ENCODE data around the gene SLC38A10.

SLC38A10 gene

DNA sequence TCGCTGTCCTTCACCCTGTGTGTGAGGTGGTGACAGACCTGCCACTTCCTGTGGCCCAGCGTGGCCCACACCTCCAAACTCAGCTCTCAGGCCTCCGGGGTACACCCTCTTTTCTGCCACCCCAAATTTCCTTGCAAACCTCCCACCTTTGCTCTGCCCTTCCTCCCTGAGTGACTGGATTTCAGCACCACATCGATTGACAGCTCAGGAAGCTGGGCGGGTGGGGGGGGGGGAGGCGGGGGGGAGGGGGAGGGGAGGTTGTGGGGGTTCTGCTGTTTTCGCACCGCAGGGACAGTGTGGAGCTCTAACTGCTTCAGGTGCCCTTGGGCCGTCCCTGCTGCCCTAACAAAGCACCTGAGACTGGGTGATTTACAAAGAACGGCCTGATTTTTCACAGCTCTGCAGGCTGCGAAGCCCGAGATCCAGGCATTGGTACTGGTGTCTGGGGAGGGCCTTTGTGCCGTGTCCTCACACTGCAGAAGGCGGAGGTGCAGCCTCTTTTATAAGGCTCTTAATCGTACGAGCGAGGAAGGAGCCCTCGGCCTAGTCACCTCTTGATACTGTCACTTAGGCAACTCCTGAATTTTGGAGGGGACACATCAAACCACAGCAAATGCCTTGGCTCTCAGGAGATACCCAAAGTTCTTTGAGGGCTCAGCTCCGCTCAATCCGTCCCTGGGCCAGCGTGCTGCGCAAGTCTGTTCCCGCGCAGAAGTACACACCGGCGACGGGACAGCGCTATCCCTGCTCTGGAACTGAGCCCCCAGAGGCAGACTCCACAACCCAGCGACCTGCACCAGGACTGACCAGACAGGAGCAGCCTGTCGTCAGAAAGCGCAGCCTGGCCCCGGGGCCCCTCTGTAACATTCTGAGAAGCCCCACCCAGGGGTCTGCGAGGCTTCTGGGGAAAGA, 52.4 kb downstream of the SLC38A10 start:
- peak overlapping the region; percentile 77 for H3K27ac Mint-ChIP-seq
- no peak overlapping the region for H3K4me3 Mint-ChIP-seq
- H3K27me3 Mint-ChIP-seq: no peaks in the 10 kb centered on the region
- peaks cover 15% of the 10 kb centered on the region for H3K36me3 Mint-ChIP-seq (ENCODE audit: low read depth)
- H3K4me1 Mint-ChIP-seq (ENCODE audit: low read depth): peaks cover 30% of the 10 kb centered on the region
- no peaks in the 10 kb centered on the region for H3K9me3 Mint-ChIP-seq

- peaks cover 37% of the 10 kb centered on the region for H3K4me1 Mint-ChIP-seq (ENCODE audit: low read depth)
- no peak overlapping the region for H3K4me3 Mint-ChIP-seq
- H3K27me3 Mint-ChIP-seq: no peaks in the 10 kb centered on the region
- H3K9me3 Mint-ChIP-seq: no peaks in the 10 kb centered on the region
- peaks cover 15% of the 10 kb centered on the region for H3K36me3 Mint-ChIP-seq (ENCODE audit: low read depth)
- H3K27ac Mint-ChIP-seq: peak overlapping the region; percentile 77
Observed at GRCh38 chr17:81241648-81242420, 53.3 kb downstream of the SLC38A10 start.

- H3K4me3 Mint-ChIP-seq: peak overlapping the region; percentile 93
- peaks cover 37% of the 10 kb centered on the region for H3K4me1 Mint-ChIP-seq (ENCODE audit: low read depth)
- peak overlapping the region; percentile 72 for H3K27ac Mint-ChIP-seq
- no peaks in the 10 kb centered on the region for H3K9me3 Mint-ChIP-seq
- peaks cover 15% of the 10 kb centered on the region for H3K36me3 Mint-ChIP-seq (ENCODE audit: low read depth)
- no peaks in the 10 kb centered on the region for H3K27me3 Mint-ChIP-seq
Observed at GRCh38 chr17:81241203-81241602, 53.9 kb downstream of the SLC38A10 start.

DNA sequence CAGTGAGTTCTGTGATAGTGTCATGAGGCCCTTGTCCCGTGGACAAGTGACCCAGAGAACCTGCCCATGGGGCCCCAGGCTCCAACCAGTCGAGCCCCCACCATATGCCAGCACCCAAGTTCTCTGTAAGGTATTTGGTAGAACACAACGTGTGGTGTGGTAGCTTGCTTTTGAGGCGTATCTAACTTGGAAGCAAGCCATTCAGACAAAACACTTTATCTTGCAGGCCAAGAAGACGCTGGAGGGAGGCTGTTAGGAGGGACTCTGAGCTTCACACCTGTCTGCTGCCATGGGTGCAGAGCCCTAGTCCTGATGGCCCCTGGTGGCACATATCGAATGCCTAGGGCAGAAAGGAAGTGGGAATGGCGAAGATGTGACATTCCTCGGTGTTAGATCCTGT, 54.3 kb downstream of the SLC38A10 start:
- Mint-ChIP-seq H3K9me3 (no peaks in the 10 kb centered on the region), H3K27ac (peak overlapping the region; percentile 72), H3K4me3 (peak overlapping the region; percentile 93), H3K27me3 (no peaks in the 10 kb centered on the region), H3K36me3 (ENCODE audit: low read depth) (peaks cover 15% of the 10 kb centered on the region), H3K4me1 (ENCODE audit: low read depth) (peaks cover 37% of the 10 kb centered on the region)

- H3K4me3 Mint-ChIP-seq: peak overlapping the region; percentile 93
- H3K27ac Mint-ChIP-seq: peak overlapping the region; percentile 94
- peaks cover 37% of the 10 kb centered on the region for H3K4me1 Mint-ChIP-seq (ENCODE audit: low read depth)
- no peaks in the 10 kb centered on the region for H3K27me3 Mint-ChIP-seq
- H3K36me3 Mint-ChIP-seq (ENCODE audit: low read depth): peaks cover 17% of the 10 kb centered on the region
- no peaks in the 10 kb centered on the region for H3K9me3 Mint-ChIP-seq
Observed at GRCh38 chr17:81239714-81240555, 55.2 kb downstream of the SLC38A10 start.

DNA sequence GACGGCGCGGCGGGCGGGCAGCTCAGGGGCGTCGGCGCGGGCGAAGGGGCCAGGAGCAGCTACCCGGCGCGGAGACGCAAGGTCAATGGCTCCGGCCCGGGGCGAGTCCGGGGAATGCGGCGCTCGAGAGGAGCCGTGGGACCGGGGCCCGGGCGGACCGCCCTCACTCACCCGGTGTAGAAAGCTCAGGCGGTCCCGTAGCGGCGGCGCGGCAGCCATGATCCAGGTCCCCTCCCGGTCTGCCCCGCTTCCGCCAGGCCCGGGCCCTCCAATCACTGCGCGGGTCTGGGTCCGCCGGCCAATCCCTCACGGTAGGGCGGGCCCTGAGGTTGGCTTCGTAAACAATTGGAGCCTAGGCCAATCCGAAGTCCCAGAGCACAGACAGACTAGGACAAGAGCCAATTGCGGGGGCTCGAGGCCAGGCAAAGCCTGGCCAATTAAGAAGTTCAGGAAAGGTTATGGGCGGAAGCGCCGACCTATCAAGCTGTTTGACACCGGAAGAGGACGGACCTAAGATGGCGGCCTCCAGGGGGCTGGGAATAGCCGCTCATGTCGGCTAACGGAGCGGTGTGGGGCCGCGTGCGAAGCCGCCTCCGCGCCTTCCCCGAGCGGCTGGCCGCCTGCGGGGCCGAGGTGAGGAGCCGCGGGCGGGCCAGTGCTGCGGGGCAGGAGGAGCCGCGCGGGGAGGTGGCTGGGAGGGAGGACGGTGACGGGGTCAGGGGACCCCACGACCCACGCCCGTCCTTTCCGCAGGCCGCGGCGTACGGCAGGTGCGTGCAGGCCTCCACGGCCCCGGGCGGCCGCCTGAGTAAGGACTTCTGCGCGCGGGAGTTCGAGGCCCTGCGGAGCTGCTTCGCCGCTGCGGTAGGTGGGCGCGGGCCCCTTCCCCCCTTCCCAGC, 56.0 kb downstream of the SLC38A10 start, which contains the start of the genes NDUFAF8 and TEPSIN:
Gene NDUFAF8 (plus strand): TSS at position 504 of the 899 bp plus-strand sequence. CDS start 46 bp downstream, at position 550.
Gene TEPSIN (minus strand): TSS at position 241 of the 899 bp plus-strand sequence. CDS start 22 bp downstream, at position 219.
- Mint-ChIP-seq H3K9me3 (no peaks in the 10 kb centered on the region), H3K27me3 (no peaks in the 10 kb centered on the region), H3K4me3 (peak within 1 kb of the TSS; percentile 93), H3K36me3 (ENCODE audit: low read depth) (peaks cover 21% of the 10 kb centered on the region), H3K27ac (peak within 1 kb of the TSS; percentile 94), H3K4me1 (ENCODE audit: low read depth) (peaks cover 38% of the 10 kb centered on the region)

DNA sequence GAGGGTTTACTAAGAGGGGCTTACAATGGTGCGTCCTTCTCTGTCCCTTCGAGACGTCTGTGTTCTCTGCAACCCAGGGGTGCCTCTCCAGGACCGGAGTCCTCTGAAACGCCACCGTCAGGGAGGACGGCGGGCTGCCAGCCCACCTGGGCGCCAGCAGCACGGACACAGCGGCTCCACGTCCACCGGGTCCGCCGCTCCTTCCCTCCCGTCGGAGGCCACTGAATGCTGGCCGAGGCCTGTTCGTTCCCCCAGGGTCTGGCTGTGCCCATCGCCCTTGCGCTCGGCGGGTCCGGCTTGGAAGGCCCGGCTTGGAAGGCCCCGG, 56.7 kb downstream of the SLC38A10 start:
- no peaks in the 10 kb centered on the region for H3K27me3 Mint-ChIP-seq
- no peaks in the 10 kb centered on the region for H3K9me3 Mint-ChIP-seq
- H3K4me1 Mint-ChIP-seq (ENCODE audit: low read depth): peaks cover 38% of the 10 kb centered on the region
- H3K4me3 Mint-ChIP-seq: peak overlapping the region; percentile 84
- peaks cover 21% of the 10 kb centered on the region for H3K36me3 Mint-ChIP-seq (ENCODE audit: low read depth)
- no peak overlapping the region for H3K27ac Mint-ChIP-seq

DNA sequence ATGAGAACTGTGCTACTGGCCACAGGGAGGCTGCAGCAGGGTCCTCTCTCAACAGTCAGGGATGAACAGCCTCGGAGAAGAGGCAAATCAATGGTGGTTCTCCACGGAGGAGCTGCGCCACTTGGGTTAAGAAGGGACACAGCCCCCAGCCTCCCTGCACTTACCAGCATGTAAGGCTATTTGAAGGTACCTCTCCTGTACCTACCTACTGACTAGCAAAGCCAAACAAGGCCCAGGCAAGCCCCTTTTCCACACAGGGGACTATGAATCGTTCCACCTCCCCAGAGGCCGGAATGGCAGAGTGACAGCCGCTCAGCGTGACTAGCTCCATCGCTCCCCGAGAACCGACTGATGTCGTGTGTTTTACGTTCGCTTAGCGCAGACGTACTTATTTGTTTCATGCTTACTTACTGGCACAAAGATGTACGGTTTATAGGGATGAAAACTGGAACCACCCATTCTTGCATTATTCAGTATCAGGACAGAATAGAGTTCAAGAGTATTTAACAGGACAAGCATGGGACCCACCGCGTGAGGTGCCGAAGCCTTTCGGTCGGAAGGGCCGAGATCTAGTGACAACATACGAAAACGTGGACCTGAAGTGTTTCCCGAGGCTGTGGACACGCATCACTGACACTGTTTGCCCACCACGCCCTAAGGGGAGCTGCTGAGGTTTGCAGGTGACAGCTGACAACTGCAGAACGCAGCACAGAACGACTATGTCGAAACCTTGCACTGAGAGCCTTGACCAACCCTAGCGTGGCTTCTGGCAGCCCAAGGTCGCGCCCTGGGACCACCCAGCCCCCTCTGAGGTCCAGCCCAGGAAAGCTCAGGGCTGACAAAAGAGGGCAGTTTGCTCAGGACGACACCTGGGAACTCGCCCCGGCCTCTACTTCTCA, 57.3 kb downstream of the SLC38A10 start:
- Mint-ChIP-seq H3K9me3 (no peaks in the 10 kb centered on the region), H3K27ac (peak overlapping the region; percentile 16), H3K4me3 (peak overlapping the region; percentile 84), H3K4me1 (ENCODE audit: low read depth) (peaks cover 38% of the 10 kb centered on the region), H3K27me3 (no peaks in the 10 kb centered on the region), H3K36me3 (ENCODE audit: low read depth) (peaks cover 21% of the 10 kb centered on the region)

DNA sequence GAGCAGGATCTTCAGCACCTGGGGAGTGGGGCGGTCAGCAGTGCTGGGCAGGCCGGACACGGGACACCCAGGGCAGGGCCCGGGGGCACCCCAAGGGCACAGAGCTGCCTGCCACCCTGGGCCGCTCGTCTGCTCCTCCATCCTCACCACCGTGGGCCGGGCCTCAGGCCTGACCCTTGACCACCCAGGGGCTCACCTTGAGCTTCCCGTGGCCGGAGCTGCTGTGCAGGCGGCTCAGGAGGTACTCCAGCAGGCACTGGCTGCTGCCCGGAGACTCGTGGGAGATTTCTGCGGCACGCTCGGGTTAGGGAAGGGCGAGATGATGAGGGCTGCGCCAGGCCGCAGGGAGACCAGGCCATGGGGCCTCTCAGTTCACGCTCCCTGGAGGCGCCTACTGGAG, 58.3 kb downstream of the SLC38A10 start:
- Mint-ChIP-seq H3K36me3 (ENCODE audit: low read depth) (peaks cover 21% of the 10 kb centered on the region), H3K27me3 (no peaks in the 10 kb centered on the region), H3K27ac (no peak overlapping the region)

DNA sequence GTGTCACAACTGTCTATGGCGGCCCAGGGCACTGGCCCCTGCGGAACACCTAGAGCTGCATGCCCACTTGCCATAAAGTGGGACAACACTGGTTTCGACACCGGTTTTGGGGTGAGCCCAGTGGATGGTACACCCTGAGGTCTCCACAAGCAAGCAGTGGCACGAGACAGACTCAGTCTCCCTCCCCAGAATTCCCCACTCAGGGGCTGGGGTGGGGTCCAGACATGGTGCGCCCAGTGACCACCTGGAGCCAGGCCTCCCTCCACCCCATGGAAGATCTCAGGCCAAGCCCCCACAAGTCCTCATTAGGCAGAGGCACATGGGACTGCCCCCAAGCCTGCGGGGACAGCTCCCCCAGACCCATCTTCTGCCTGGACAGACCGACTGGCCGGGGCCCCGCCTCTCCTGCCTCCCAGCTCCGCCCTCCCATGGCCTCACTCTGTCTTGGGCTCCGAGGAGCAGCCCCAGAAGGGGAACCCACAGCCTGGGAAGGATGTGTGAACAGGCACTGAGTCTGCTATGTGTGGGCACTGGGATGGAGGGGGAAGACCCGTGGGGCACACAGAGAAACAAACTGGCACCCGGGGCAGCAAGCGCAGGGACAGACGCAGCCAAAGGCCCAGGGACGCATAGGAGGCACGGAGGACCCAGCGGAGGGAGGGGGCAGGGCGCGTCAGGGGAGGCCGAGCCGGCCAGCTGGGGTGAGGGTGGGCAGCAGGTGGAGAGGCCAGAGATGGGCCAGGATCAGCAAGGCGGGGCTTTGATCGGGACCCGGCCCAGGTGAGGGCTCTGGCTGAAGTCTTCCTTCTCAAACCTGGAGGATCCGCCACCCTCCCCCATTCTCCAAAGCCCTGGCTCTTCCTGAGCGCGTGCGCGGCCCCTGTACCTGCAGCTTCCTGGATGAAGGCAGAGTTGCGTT, 59.0 kb downstream of the SLC38A10 start:
- Mint-ChIP-seq H3K9me3 (no peaks in the 10 kb centered on the region), H3K4me1 (ENCODE audit: low read depth) (peaks cover 26% of the 10 kb centered on the region), H3K27me3 (no peaks in the 10 kb centered on the region), H3K27ac (no peak overlapping the region), H3K36me3 (ENCODE audit: low read depth) (peaks cover 18% of the 10 kb centered on the region), H3K4me3 (no peak overlapping the region)

More for the DNA sequence above, 58.3 kb downstream of the SLC38A10 start:
- Mint-ChIP-seq H3K9me3 (no peaks in the 10 kb centered on the region), H3K4me3 (no peak overlapping the region), H3K4me1 (ENCODE audit: low read depth) (peaks cover 32% of the 10 kb centered on the region)

GRCh38 chr17:81234940-81235821, 59.9 kb downstream of the SLC38A10 start:
- Mint-ChIP-seq H3K4me1 (ENCODE audit: low read depth) (peaks cover 19% of the 10 kb centered on the region), H3K36me3 (ENCODE audit: low read depth) (peaks cover 20% of the 10 kb centered on the region), H3K9me3 (no peaks in the 10 kb centered on the region), H3K4me3 (no peak overlapping the region), H3K27me3 (no peaks in the 10 kb centered on the region), H3K27ac (no peak overlapping the region)
